ENCODE measurements around the gene PDIA2.
A peak's percentile ranks its signal among the peaks of the same experiment; 100 is the strongest.
"Not testable (repeated sequence)": the region's sequence is repeated elsewhere in the genome, so short reads cannot be mapped to it uniquely, and the experiment has no call there.

PDIA2 gene

GRCh38 chr16:252366-253337 is 30.3 kb upstream of the PDIA2 start:
- Histone ChIP-seq H3K4me1 (ENCODE audit: control insufficient read depth in 1 of 2, insufficient read depth in 2 of 2, low read length in 2 of 2) (peaks cover 28 to 30% of the 10 kb centered on the region in 2 donors), H3K4me3 (ENCODE audit: low read depth in 1 of 2, low read length in 2 of 2) (peak overlapping the region; percentile 27 to 55), H3K9me3 (ENCODE audit: control insufficient read depth in 1 of 2, low read length in 2 of 2) (no peaks in the 10 kb centered on the region), H3K9ac (ENCODE audit: low read depth in 1 of 2, low read length in 2 of 2) (peak overlapping the region; percentile 28 to 48), H3K27me3 (ENCODE audit: control insufficient read depth in 1 of 2, insufficient read depth in 2 of 2, low read length in 2 of 2) (no peaks in the 10 kb centered on the region), H3K27ac (ENCODE audit: low read depth, low read length) (peak overlapping the region; percentile 13), H3K36me3 (ENCODE audit: control insufficient read depth in 1 of 2, insufficient read depth in 2 of 2, low read length in 2 of 2) (peaks cover 9 to 22% of the 10 kb centered on the region in 2 donors)

- no peaks in the 10 kb centered on the region for H3K9me3 ChIP-seq (ENCODE audit: control insufficient read depth in 1 of 2, low read length in 2 of 2)
- peak overlapping the region; percentile 32 for H3K27ac ChIP-seq (ENCODE audit: low read depth, low read length)
- H3K4me1 ChIP-seq (ENCODE audit: control insufficient read depth in 1 of 2, insufficient read depth in 2 of 2, low read length in 2 of 2), result peaks cover 28 to 29% of the 10 kb centered on the region in 2 donors
- H3K9ac ChIP-seq (ENCODE audit: low read depth in 1 of 2, low read length in 2 of 2), result peak overlapping the region; percentile 11 to 26
- H3K4me3 ChIP-seq (ENCODE audit: low read depth in 1 of 2, low read length in 2 of 2), result peak overlapping the region; percentile 21 to 35
- H3K36me3 ChIP-seq (ENCODE audit: control insufficient read depth in 1 of 2, insufficient read depth in 2 of 2, low read length in 2 of 2), result peaks cover 9 to 24% of the 10 kb centered on the region in 2 donors
- H3K27me3 ChIP-seq (ENCODE audit: control insufficient read depth in 1 of 2, insufficient read depth in 2 of 2, low read length in 2 of 2), result no peaks in the 10 kb centered on the region
These were observed 29.1 kb upstream of the PDIA2 start for GRCh38 chr16:253833-254232.

- Histone ChIP-seq H3K4me3 (ENCODE audit: low read depth in 1 of 2, low read length in 2 of 2) (peak overlapping the region; percentile 34 to 35), H3K27me3 (ENCODE audit: control insufficient read depth in 1 of 2, insufficient read depth in 2 of 2, low read length in 2 of 2) (no peaks in the 10 kb centered on the region), H3K9ac (ENCODE audit: low read depth in 1 of 2, low read length in 2 of 2) (peak overlapping the region in 1 of 2 donors; percentile 11), H3K36me3 (ENCODE audit: control insufficient read depth in 1 of 2, insufficient read depth in 2 of 2, low read length in 2 of 2) (peaks cover 8 to 29% of the 10 kb centered on the region in 2 donors), H3K27ac (ENCODE audit: low read depth, low read length) (no peak overlapping the region), H3K4me1 (ENCODE audit: control insufficient read depth in 1 of 2, insufficient read depth in 2 of 2, low read length in 2 of 2) (peaks cover 23 to 28% of the 10 kb centered on the region in 2 donors), H3K9me3 (ENCODE audit: control insufficient read depth in 1 of 2, low read length in 2 of 2) (no peaks in the 10 kb centered on the region)
These were observed 28.5 kb upstream of the PDIA2 start for GRCh38 chr16:254461-254860.

- Histone ChIP-seq H3K9me3 (ENCODE audit: control insufficient read depth in 1 of 2, low read length in 2 of 2) (no peaks in the 10 kb centered on the region), H3K36me3 (ENCODE audit: control insufficient read depth in 1 of 2, insufficient read depth in 2 of 2, low read length in 2 of 2) (peaks cover 10 to 35% of the 10 kb centered on the region in 2 donors), H3K4me1 (ENCODE audit: control insufficient read depth in 1 of 2, insufficient read depth in 2 of 2, low read length in 2 of 2) (peaks cover 19 to 25% of the 10 kb centered on the region in 2 donors), H3K27me3 (ENCODE audit: control insufficient read depth in 1 of 2, insufficient read depth in 2 of 2, low read length in 2 of 2) (no peaks in the 10 kb centered on the region), H3K4me3 (ENCODE audit: low read depth in 1 of 2, low read length in 2 of 2) (peak overlapping the region in 1 of 2 donors; percentile 36), H3K27ac (ENCODE audit: low read depth, low read length) (no peak overlapping the region), H3K9ac (ENCODE audit: low read depth in 1 of 2, low read length in 2 of 2) (no peak overlapping the region)
These were observed 27.8 kb upstream of the PDIA2 start for GRCh38 chr16:255183-255582.

GRCh38 chr16:258091-258490 is 24.9 kb upstream of the PDIA2 start:
- not testable (repeated sequence) for H3K9ac ChIP-seq (ENCODE audit: low read depth in 1 of 2, low read length in 2 of 2); H3K4me3 ChIP-seq (ENCODE audit: low read depth in 1 of 2, low read length in 2 of 2); H3K4me1 ChIP-seq (ENCODE audit: control insufficient read depth in 1 of 2, insufficient read depth in 2 of 2, low read length in 2 of 2); H3K9me3 ChIP-seq (ENCODE audit: control insufficient read depth in 1 of 2, low read length in 2 of 2); H3K27ac ChIP-seq (ENCODE audit: low read depth, low read length); H3K27me3 ChIP-seq (ENCODE audit: control insufficient read depth in 1 of 2, insufficient read depth in 2 of 2, low read length in 2 of 2)
- H3K36me3 ChIP-seq (ENCODE audit: control insufficient read depth in 1 of 2, insufficient read depth in 2 of 2, low read length in 2 of 2), result peaks cover 19 to 56% of the 10 kb centered on the region in 2 donors

GRCh38 chr16:259226-259625 is 23.7 kb upstream of the PDIA2 start:
- Histone ChIP-seq H3K4me3 (ENCODE audit: low read depth in 1 of 2, low read length in 2 of 2) (no peak overlapping the region), H3K4me1 (ENCODE audit: control insufficient read depth in 1 of 2, insufficient read depth in 2 of 2, low read length in 2 of 2) (no peaks in the 10 kb centered on the region), H3K9ac (ENCODE audit: low read depth in 1 of 2, low read length in 2 of 2) (no peak overlapping the region), H3K9me3 (ENCODE audit: control insufficient read depth in 1 of 2, low read length in 2 of 2) (no peaks in the 10 kb centered on the region), H3K36me3 (ENCODE audit: control insufficient read depth in 1 of 2, insufficient read depth in 2 of 2, low read length in 2 of 2) (peaks cover 19 to 67% of the 10 kb centered on the region in 2 donors), H3K27me3 (ENCODE audit: control insufficient read depth in 1 of 2, insufficient read depth in 2 of 2, low read length in 2 of 2) (no peaks in the 10 kb centered on the region), H3K27ac (ENCODE audit: low read depth, low read length) (no peak overlapping the region)

- Histone ChIP-seq H3K4me1 (ENCODE audit: control insufficient read depth in 1 of 2, insufficient read depth in 2 of 2, low read length in 2 of 2) (no peaks in the 10 kb centered on the region), H3K27me3 (ENCODE audit: control insufficient read depth in 1 of 2, insufficient read depth in 2 of 2, low read length in 2 of 2) (no peaks in the 10 kb centered on the region), H3K9me3 (ENCODE audit: control insufficient read depth in 1 of 2, low read length in 2 of 2) (no peaks in the 10 kb centered on the region), H3K4me3 (ENCODE audit: low read depth in 1 of 2, low read length in 2 of 2) (no peak overlapping the region), H3K9ac (ENCODE audit: low read depth in 1 of 2, low read length in 2 of 2) (no peak overlapping the region), H3K27ac (ENCODE audit: low read depth, low read length) (no peak overlapping the region), H3K36me3 (ENCODE audit: control insufficient read depth in 1 of 2, insufficient read depth in 2 of 2, low read length in 2 of 2) (peaks cover 19 to 70% of the 10 kb centered on the region in 2 donors)
These were observed 23.1 kb upstream of the PDIA2 start for GRCh38 chr16:259814-260253.

GRCh38 chr16:260326-260725 is 22.6 kb upstream of the PDIA2 start:
- Histone ChIP-seq H3K9me3 (ENCODE audit: control insufficient read depth in 1 of 2, low read length in 2 of 2) (no peaks in the 10 kb centered on the region), H3K27ac (ENCODE audit: low read depth, low read length) (no peak overlapping the region), H3K9ac (ENCODE audit: low read depth in 1 of 2, low read length in 2 of 2) (no peak overlapping the region), H3K4me1 (ENCODE audit: control insufficient read depth in 1 of 2, insufficient read depth in 2 of 2, low read length in 2 of 2) (peaks cover 3 to 4% of the 10 kb centered on the region in 2 donors), H3K4me3 (ENCODE audit: low read depth in 1 of 2, low read length in 2 of 2) (no peak overlapping the region), H3K27me3 (ENCODE audit: control insufficient read depth in 1 of 2, insufficient read depth in 2 of 2, low read length in 2 of 2) (no peaks in the 10 kb centered on the region), H3K36me3 (ENCODE audit: control insufficient read depth in 1 of 2, insufficient read depth in 2 of 2, low read length in 2 of 2) (peaks cover 23 to 71% of the 10 kb centered on the region in 2 donors)

- no peaks in the 10 kb centered on the region for H3K9me3 ChIP-seq (ENCODE audit: control insufficient read depth in 1 of 2, low read length in 2 of 2)
- H3K9ac ChIP-seq (ENCODE audit: low read depth in 1 of 2, low read length in 2 of 2), result no peak overlapping the region
- peaks cover 11 to 12% of the 10 kb centered on the region in 2 donors for H3K4me1 ChIP-seq (ENCODE audit: control insufficient read depth in 1 of 2, insufficient read depth in 2 of 2, low read length in 2 of 2)
- H3K27ac ChIP-seq (ENCODE audit: low read depth, low read length), result no peak overlapping the region
- H3K36me3 ChIP-seq (ENCODE audit: control insufficient read depth in 1 of 2, insufficient read depth in 2 of 2, low read length in 2 of 2), result peaks cover 25 to 68% of the 10 kb centered on the region in 2 donors
- H3K27me3 ChIP-seq (ENCODE audit: control insufficient read depth in 1 of 2, insufficient read depth in 2 of 2, low read length in 2 of 2), result no peaks in the 10 kb centered on the region
- no peak overlapping the region for H3K4me3 ChIP-seq (ENCODE audit: low read depth in 1 of 2, low read length in 2 of 2)
These were observed 21.8 kb upstream of the PDIA2 start for GRCh38 chr16:261031-261691.
